ENCODE results near the gene GAS7.

DNA sequence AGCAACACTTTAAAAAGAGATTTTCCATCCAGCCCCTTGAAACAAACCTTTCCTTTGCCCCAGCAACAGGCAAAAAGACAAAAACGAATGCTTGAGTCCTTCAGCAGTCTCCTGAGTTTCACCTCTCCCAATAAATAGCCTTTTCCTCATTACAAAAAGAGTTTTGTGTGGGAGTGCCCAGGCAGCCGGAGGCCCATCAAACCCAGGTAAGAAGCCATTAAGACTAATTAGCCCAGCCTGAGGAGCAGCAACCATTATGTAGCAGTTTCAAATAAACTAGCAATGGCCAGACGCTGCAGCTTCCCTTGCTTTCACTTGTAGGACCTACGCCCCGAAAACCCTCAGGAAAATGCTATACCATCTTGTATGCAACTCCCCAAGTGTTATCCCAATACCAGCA, 15.6 kb downstream of the GAS7 start:
- TF ChIP-seq, protein P1, sequence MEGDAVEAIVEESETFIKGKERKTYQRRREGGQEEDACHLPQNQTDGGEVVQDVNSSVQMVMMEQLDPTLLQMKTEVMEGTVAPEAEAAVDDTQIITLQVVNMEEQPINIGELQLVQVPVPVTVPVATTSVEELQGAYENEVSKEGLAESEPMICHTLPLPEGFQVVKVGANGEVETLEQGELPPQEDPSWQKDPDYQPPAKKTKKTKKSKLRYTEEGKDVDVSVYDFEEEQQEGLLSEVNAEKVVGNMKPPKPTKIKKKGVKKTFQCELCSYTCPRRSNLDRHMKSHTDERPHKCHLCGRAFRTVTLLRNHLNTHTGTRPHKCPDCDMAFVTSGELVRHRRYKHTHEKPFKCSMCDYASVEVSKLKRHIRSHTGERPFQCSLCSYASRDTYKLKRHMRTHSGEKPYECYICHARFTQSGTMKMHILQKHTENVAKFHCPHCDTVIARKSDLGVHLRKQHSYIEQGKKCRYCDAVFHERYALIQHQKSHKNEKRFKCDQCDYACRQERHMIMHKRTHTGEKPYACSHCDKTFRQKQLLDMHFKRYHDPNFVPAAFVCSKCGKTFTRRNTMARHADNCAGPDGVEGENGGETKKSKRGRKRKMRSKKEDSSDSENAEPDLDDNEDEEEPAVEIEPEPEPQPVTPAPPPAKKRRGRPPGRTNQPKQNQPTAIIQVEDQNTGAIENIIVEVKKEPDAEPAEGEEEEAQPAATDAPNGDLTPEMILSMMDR (IDR thresholded peaks at IDR 0.05) = no peak
- TF ChIP-seq EZH2 (IDR thresholded peaks at IDR 0.05) = no peak
